Mesenchymal stem cell (in vitro differentiated cells and primary cell): ENCODE results near the gene FLG2.
"Not testable (repeated sequence)": the region's sequence is repeated elsewhere in the genome, so short reads cannot be mapped to it uniquely, and the experiment has no call there.

Experiments
- DNase-seq: peaks from one replicate; pipeline ENCODE4 v3.0.0-alpha.2; 2013
- H2AFZ ChIP-seq: one replicate; pipeline ENCODE4 v1.6.1; 2013; ENCODE audit warnings: low read depth, mild to moderate bottlenecking, control low read depth, inconsistent platforms, low read length, moderate library complexity
- H2AK5ac ChIP-seq: 2 replicates; pipeline ENCODE4 v1.6.1; 2013; ENCODE audit warnings: low read length, moderate library complexity, mild to moderate bottlenecking, inconsistent platforms; ENCODE audit not compliant: severe bottlenecking
- H2BK120ac ChIP-seq: one replicate; pipeline ENCODE4 v1.6.1; 2013; ENCODE audit warnings: low read depth, mild to moderate bottlenecking, inconsistent platforms, low read length, moderate library complexity
- H2BK12ac ChIP-seq, 2 experiments: one replicate each; pipeline ENCODE4 v1.6.1; 2013; ENCODE audit warnings: inconsistent platforms in 2 of 2, low read length in 2 of 2, mild to moderate bottlenecking in 2 of 2, moderate library complexity in 2 of 2, control low read depth in 1 of 2
- H2BK15ac ChIP-seq: one replicate; pipeline ENCODE4 v1.6.1; 2013; ENCODE audit warnings: mild to moderate bottlenecking, low read depth, inconsistent platforms; ENCODE audit not compliant: poor library complexity, severe bottlenecking
- H2BK5ac ChIP-seq: 2 replicates; pipeline ENCODE4 v1.6.1; 2013; ENCODE audit warnings: low read depth, mild to moderate bottlenecking, low read length, control low read depth, inconsistent platforms; ENCODE audit not compliant: poor library complexity, severe bottlenecking
- H3K14ac ChIP-seq, 2 experiments: one replicate each; pipeline ENCODE4 v1.6.1; 2013; ENCODE audit warnings: inconsistent platforms in 2 of 2, low read length in 2 of 2, control low read depth in 1 of 2, mild to moderate bottlenecking in 1 of 2, moderate library complexity in 1 of 2
- H3K18ac ChIP-seq, 2 experiments: one replicate each; pipeline ENCODE4 v1.6.1; 2013; ENCODE audit warnings: inconsistent platforms in 2 of 2, low read length in 2 of 2, control low read depth in 1 of 2, low read depth in 1 of 2, mild to moderate bottlenecking in 1 of 2
- H3K23ac ChIP-seq, 2 experiments: one replicate each; pipeline ENCODE4 v1.6.1; 2013; ENCODE audit warnings: inconsistent platforms in 2 of 2, low read length in 2 of 2, mild to moderate bottlenecking in 2 of 2, moderate library complexity in 2 of 2, control low read depth in 1 of 2
- H3K27ac ChIP-seq: 2 replicates; pipeline ENCODE4 v1.5.1; 2013; ENCODE audit warnings: mild to moderate bottlenecking, moderate library complexity, low read length, control low read depth, inconsistent platforms; ENCODE audit not compliant: poor library complexity, severe bottlenecking
- H3K27me3 ChIP-seq, 2 experiments: 2 replicates each; pipeline versions ENCODE4 v1.6.1 to v1.7.0; 2013; ENCODE audit warnings: low read length in 2 of 2, mild to moderate bottlenecking in 2 of 2, moderate library complexity in 2 of 2, control low read depth in 1 of 2, inconsistent platforms in 1 of 2; ENCODE audit not compliant: control insufficient read depth in 1 of 2, insufficient read depth in 1 of 2
- H3K36me3 ChIP-seq, 2 experiments: 2 replicates each; pipeline versions ENCODE4 v1.6.1 to v1.7.0; 2013; ENCODE audit warnings: low read length in 2 of 2, control low read depth in 1 of 2, inconsistent platforms in 1 of 2, low read depth in 1 of 2, mild to moderate bottlenecking in 1 of 2; ENCODE audit not compliant: insufficient read depth in 2 of 2, control insufficient read depth in 1 of 2
- H3K4ac ChIP-seq, 2 experiments: one replicate each; pipeline ENCODE4 v1.6.1; 2013; ENCODE audit warnings: inconsistent platforms in 2 of 2, low read length in 2 of 2, mild to moderate bottlenecking in 2 of 2, moderate library complexity in 2 of 2, control low read depth in 1 of 2, low read depth in 1 of 2
- H3K4me1 ChIP-seq: 2 replicates; pipeline ENCODE4 v1.6.1; 2013; ENCODE audit warnings: low read depth, low read length, control low read depth; ENCODE audit not compliant: control insufficient read depth, insufficient read depth
- H3K4me2 ChIP-seq: 2 replicates; pipeline ENCODE4 v1.6.1; 2013; ENCODE audit warnings: low read length, mild to moderate bottlenecking, inconsistent platforms; ENCODE audit not compliant: poor library complexity, severe bottlenecking
- H3K4me3 ChIP-seq, 2 experiments: 2 replicates each; pipeline versions ENCODE4 v1.5.1 to v1.7.0; 2013; ENCODE audit warnings: low read length in 2 of 2, mild to moderate bottlenecking in 2 of 2, control low read depth in 1 of 2, low read depth in 1 of 2; ENCODE audit not compliant: insufficient read depth in 1 of 2
- H3K79me1 ChIP-seq: replicated peaks from 2 replicates; pipeline ENCODE4 v1.6.1; 2013; ENCODE audit warnings: mild to moderate bottlenecking, control low read depth, low read length, inconsistent platforms; ENCODE audit not compliant: poor library complexity, severe bottlenecking
- H3K9ac ChIP-seq: 2 replicates; pipeline ENCODE4 v1.7.0; 2013; ENCODE audit warnings: mild to moderate bottlenecking, low read length, moderate library complexity
- H3K9me3 ChIP-seq: 2 replicates; pipeline ENCODE4 v1.7.0; 2013; ENCODE audit warnings: mild to moderate bottlenecking, low read length; ENCODE audit not compliant: control insufficient read depth
- H4K8ac ChIP-seq: one replicate; pipeline ENCODE4 v1.6.1; 2013; ENCODE audit warnings: inconsistent platforms, mild to moderate bottlenecking, low read length, moderate library complexity
- H4K91ac ChIP-seq: one replicate; pipeline ENCODE4 v1.6.1; 2013; ENCODE audit warnings: mild to moderate bottlenecking, low read length, inconsistent platforms
- WGBS: methylation state at CpG from one replicate; pipeline ENCODE4 v1.1.7; 2013; ENCODE audit warnings: mixed read lengths; 5-methylcytosine and 5-hydroxymethylcytosine counted together

Gene FLG2

DNA sequence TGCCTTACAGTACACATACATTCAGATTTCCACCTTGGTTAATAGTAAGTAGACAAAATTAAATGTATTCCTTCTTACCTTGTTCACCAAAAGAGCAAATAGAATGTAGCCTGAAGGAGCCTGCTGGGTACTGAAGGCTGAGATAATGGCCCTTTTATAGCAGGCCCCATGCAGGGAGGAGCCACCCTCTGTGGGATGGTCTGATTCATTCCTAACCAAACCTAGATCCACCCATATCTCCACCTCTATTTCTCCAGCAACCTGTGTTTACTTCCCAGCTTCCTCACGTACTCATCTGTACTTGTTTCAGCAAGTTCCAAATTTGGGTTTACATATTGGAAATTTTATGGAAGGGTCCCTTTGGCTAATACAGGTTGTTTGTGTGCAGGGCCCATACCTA is 34.7 kb downstream of the FLG2 start, which contains the start of gene FLG:
TSS of gene FLG (minus strand) at position 129 of the 400 bp plus-strand sequence. CDS start 9,783 bp downstream, outside the sequence.
- Histone ChIP-seq H3K4ac (no peak within 1 kb of the TSS), H2AK5ac (no peak within 1 kb of the TSS), H4K91ac (no peak within 1 kb of the TSS), H3K23ac (no peak within 1 kb of the TSS), H3K79me1 (no peaks in the 10 kb centered on the region), H3K27me3 (no peaks in the 10 kb centered on the region), H4K8ac (no peak within 1 kb of the TSS), H2BK120ac (no peak within 1 kb of the TSS), H3K4me2 (no peak within 1 kb of the TSS), H3K18ac (no peak within 1 kb of the TSS), H3K4me1 (no peaks in the 10 kb centered on the region), H3K9me3 (no peaks in the 10 kb centered on the region), H3K4me3 (no peak within 1 kb of the TSS), H2BK12ac (no peak within 1 kb of the TSS), H2AFZ (no peak within 1 kb of the TSS), H3K36me3 (no peaks in the 10 kb centered on the region), H2BK15ac (no peak within 1 kb of the TSS), H3K9ac (no peak within 1 kb of the TSS), H2BK5ac (no peak within 1 kb of the TSS), H3K14ac (no peak within 1 kb of the TSS), H3K27ac (no peak within 1 kb of the TSS)
- WGBS = no CpG with 5 or more reads among the region's 1 CpG
- DNase-seq = no peak

DNA sequence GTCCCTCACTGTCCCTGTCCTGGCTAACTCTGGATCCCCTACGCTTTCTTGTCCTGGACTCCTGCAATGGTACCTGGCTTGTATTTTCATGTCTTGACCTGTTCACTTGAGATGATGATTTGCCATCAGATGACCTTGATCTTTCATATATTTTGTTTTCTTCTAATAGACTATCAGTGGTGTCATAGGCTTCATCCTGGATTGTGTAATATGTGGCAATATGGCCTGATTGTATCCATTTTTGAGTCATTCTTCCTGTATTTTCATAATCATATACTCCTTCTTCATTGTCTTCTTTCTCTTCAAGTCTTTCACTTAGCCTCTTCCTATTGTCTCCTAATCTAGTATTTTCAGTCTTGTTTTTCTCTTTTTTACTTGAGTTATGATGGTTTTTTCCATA is 45.8 kb downstream of the FLG2 start:
- H2AK5ac ChIP-seq = no peak overlapping the region
- H3K27ac ChIP-seq = no peak overlapping the region
- H3K79me1 ChIP-seq = no peaks in the 10 kb centered on the region
- no peak overlapping the region for H3K4me3 ChIP-seq
- no peaks in the 10 kb centered on the region for H3K9me3 ChIP-seq
- H4K91ac ChIP-seq = no peak overlapping the region
- H2BK120ac ChIP-seq = no peak overlapping the region
- H2AFZ ChIP-seq = no peak overlapping the region
- H3K23ac ChIP-seq = no peak overlapping the region
- no peak for DNase-seq
- no peak overlapping the region for H4K8ac ChIP-seq
- H3K4ac ChIP-seq = no peak overlapping the region
- no peaks in the 10 kb centered on the region for H3K36me3 ChIP-seq
- 70% methylated on average over 1 of the region's 1 CpG for WGBS
- no peaks in the 10 kb centered on the region for H3K27me3 ChIP-seq
- H3K18ac ChIP-seq = no peak overlapping the region
- H2BK15ac ChIP-seq = no peak overlapping the region
- no peak overlapping the region for H3K4me2 ChIP-seq
- H3K9ac ChIP-seq = no peak overlapping the region
- H2BK12ac ChIP-seq = no peak overlapping the region
- no peak overlapping the region for H3K14ac ChIP-seq
- H3K4me1 ChIP-seq = no peaks in the 10 kb centered on the region
- H2BK5ac ChIP-seq = no peak overlapping the region

DNA sequence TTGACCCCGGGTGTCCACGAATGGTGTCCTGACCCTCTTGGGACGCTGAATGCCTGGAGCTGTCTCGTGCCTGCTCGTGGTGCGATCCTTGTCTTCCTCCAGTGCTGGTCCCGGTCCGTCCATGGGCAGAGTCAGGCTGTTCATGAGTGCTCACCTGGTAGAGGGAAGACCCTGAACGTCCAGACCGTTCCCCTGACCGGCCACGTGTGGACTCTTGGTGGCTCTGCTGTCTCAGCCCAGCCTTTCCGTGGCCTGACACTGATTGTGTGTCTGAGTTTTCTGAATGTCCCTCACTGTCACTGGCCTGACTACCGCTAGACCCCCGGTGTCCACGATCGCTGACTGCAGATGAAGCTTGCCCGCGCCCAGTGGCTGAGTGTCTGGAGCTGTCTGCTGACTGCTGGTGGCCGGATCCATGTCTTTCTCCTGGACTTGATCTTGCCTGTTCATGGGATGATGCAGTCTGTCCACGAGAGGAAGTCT is 46.4 kb downstream of the FLG2 start:
- Histone ChIP-seq H4K91ac (no peak overlapping the region), H3K4me2 (no peak overlapping the region), H2BK5ac (no peak overlapping the region), H3K4me1 (no peaks in the 10 kb centered on the region), H2BK120ac (no peak overlapping the region), H3K23ac (no peak overlapping the region), H3K4me3 (no peak overlapping the region), H3K4ac (no peak overlapping the region), H2AFZ (no peak overlapping the region), H3K79me1 (no peaks in the 10 kb centered on the region), H2BK12ac (no peak overlapping the region), H3K14ac (no peak overlapping the region), H3K27ac (no peak overlapping the region), H2AK5ac (no peak overlapping the region), H3K9me3 (no peaks in the 10 kb centered on the region), H3K18ac (no peak overlapping the region), H4K8ac (no peak overlapping the region), H3K36me3 (no peaks in the 10 kb centered on the region), H2BK15ac (no peak overlapping the region), H3K9ac (no peak overlapping the region), H3K27me3 (no peaks in the 10 kb centered on the region)
- WGBS = 86% methylated on average over 21 of the region's 21 CpGs
- DNase-seq = no peak

DNA sequence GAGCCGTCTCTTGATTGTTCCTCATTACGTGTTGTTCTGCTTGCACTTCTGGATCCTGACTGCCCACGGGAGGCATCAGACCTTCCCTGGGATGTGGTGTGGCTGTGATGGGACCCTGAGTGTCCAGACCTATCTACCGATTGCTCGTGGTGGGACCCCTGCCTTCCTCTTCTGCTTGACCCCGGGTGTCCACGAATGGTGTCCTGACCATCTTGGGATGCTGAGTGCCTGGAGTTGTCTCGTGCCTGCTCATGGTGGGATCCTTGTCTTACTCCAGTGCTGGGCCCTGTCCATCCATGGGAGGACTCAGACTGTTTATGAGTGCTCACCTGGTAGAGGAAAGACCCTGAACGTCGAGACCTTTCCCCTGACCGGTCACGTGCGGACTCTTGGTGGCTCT is 47.6 kb downstream of the FLG2 start:
- not testable (repeated sequence) for H3K4me2 ChIP-seq, H2AK5ac ChIP-seq, H3K4ac ChIP-seq, H3K4me1 ChIP-seq, H3K23ac ChIP-seq, H3K18ac ChIP-seq, H3K9me3 ChIP-seq, H4K8ac ChIP-seq, H3K27ac ChIP-seq, H2BK15ac ChIP-seq, H2BK12ac ChIP-seq, H3K4me3 ChIP-seq, H3K9ac ChIP-seq, H3K14ac ChIP-seq, H2BK5ac ChIP-seq, H2AFZ ChIP-seq, DNase-seq, H3K27me3 ChIP-seq, H3K36me3 ChIP-seq, H4K91ac ChIP-seq, H3K79me1 ChIP-seq, H2BK120ac ChIP-seq
- 81% methylated on average over 12 of the region's 13 CpGs for WGBS
